Measurements from ENCODE around the gene CDC14B.

DNA sequence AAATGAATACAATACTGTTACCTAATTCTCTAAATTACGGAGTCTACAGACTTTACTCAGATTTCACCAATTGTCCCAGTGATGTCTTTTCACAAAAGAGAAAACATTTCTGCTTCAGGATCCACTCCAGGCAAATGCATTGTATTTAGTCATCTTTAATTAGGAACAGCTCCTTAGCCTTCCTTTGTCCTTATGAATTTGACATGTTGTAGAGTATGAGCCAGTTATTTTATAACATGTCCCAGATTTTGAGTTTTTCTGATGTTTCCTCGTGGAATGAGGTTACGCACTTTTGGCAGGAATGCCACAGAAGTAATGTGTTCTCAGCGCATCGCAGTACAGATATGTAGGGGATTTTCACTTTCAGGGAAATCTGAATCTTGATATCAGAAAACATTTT is 159.2 kb downstream of the CDC14B start:
- TF ChIP-seq, protein P1, sequence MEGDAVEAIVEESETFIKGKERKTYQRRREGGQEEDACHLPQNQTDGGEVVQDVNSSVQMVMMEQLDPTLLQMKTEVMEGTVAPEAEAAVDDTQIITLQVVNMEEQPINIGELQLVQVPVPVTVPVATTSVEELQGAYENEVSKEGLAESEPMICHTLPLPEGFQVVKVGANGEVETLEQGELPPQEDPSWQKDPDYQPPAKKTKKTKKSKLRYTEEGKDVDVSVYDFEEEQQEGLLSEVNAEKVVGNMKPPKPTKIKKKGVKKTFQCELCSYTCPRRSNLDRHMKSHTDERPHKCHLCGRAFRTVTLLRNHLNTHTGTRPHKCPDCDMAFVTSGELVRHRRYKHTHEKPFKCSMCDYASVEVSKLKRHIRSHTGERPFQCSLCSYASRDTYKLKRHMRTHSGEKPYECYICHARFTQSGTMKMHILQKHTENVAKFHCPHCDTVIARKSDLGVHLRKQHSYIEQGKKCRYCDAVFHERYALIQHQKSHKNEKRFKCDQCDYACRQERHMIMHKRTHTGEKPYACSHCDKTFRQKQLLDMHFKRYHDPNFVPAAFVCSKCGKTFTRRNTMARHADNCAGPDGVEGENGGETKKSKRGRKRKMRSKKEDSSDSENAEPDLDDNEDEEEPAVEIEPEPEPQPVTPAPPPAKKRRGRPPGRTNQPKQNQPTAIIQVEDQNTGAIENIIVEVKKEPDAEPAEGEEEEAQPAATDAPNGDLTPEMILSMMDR (IDR thresholded peaks at IDR 0.05; ENCODE audit: insufficient read depth, low read length, poor library complexity, severe bottlenecking): no peak
- TF ChIP-seq EZH2phosphoT487 (conservative IDR thresholded peaks at IDR 0.05; ENCODE audit: low read length): no peak
